GM21528 (cell line): ENCODE measurements around the gene C12orf43.

Experiments
- ATAC-seq: cut with Tn5 transposase; IDR thresholded peaks from one replicate; pipeline ENCODE4 v1.9.1; 2021; ENCODE audit warnings: mild to moderate bottlenecking, moderate library complexity; ENCODE audit not compliant: unreplicated experiment, low FRiP score

C12orf43 gene

GRCh38 chr12:121001060-121001459, 15.2 kb downstream of the C12orf43 start:
- ATAC-seq: no peak

GRCh38 chr12:121000530-121000929, 15.8 kb downstream of the C12orf43 start:
- ATAC-seq: no peak

- ATAC-seq: no peak
Observed at GRCh38 chr12:120999191-121000120, 16.8 kb downstream of the C12orf43 start.

DNA sequence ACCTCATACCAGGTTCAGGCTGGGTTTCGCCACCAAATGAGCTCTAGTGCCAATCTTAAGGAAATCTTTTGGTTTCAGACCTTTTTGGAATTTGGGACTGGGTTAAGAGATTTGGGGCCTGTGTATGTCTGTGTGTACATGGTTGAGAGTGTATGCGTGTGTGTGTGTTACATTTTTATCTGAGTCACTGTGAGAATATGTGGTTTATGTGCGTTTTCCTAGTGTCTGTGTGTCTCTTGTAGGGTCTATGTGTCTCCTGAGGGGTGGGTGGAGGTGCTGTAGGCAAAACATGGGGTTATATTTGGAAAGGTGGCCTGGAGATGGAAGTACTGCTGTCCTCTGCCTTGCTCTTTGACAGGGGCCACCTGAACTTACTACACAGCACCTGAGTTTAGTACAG, 17.9 kb downstream of the C12orf43 start:
- no peak for ATAC-seq

GRCh38 chr12:120997448-120997847, 18.8 kb downstream of the C12orf43 start:
- ATAC-seq: no peak

GRCh38 chr12:120996133-120996746, 20.0 kb downstream of the C12orf43 start:
- no peak for ATAC-seq

DNA sequence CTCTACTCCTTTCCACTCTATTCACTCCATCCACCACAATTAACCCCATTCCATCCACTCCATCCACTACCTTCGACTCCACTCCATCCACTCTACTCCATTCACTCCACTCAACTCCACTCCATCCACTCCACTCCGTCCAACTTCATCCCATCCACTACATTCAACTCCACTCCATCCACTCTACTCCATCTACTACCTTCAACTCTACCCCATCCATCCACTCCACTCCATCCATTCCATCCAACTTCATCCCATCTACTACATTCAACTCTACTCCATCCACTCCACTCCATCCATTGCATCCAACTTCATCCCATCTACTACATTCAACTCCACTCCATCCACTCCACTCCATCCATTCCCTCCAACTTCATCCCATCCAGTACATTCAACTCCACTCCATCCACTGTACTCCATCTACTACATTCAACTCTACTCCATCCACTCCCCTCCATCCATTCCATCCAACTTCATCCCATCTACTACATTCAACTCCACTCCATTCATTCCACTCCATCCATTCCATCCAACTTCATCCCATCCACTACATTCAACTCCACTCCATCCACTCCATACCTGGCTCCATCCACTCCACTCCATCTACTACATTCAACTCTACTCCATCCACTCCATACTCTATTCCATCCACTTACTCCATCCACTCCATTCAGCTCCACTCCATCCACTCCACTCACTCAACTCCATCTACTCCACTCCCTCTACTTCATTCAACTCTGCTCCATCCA, 21.5 kb downstream of the C12orf43 start:
- no peak for ATAC-seq

DNA sequence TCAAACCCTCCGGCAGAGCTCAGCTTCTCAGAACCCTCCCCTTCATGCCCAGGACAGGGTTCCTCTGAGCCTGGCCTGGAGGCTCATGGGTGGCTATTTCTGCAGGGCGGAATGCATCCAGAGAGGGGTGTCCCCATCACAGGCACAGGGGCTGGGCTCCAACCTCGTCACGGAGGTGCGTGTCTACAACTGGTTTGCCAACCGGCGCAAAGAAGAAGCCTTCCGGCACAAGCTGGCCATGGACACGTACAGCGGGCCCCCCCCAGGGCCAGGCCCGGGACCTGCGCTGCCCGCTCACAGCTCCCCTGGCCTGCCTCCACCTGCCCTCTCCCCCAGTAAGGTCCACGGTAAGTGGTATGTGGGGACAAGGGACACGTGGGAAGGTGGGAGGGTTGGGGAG, 22.2 kb downstream of the C12orf43 start:
- no peak for ATAC-seq

- no peak for ATAC-seq
Observed at GRCh38 chr12:120993496-120993895, 22.8 kb downstream of the C12orf43 start.

DNA sequence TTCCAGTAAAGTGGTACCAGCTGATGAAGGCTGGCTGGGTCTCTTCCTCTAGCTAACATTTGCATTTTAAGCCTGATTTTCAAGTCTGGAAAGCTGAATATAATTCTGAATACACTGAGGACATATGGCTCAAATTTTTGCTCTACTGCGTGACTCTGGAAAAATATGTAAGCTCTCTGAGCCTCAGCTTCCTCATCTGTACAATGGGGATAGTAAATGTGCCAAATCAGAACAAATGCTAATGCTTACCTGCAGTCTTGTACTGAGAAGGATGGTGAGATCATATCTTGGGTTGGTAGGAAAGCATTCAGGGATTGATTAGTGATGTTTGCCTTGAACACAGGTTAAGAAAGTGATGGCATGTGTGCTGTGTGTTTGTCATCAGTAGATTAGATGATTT, 23.3 kb downstream of the C12orf43 start:
- no peak for ATAC-seq

DNA sequence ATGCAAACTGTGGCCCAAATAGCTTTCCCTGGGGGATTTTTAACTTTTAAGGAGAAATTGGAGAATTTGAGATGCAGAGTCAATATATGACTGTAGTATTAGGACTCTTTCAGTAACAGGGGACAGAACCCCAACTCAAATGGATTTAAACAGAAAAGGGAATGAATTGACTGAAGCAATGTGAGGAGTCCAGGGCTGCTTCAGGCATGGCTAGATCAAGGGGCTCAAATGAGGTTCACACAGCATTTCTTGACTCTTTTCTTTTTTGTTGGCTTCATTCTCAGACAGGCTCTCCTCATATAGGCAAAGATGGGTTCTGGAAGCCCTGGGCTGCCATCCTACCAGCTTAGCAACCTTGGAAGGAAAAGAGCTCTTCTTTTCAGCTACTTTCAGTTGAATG, 24.3 kb downstream of the C12orf43 start:
- no peak for ATAC-seq

DNA sequence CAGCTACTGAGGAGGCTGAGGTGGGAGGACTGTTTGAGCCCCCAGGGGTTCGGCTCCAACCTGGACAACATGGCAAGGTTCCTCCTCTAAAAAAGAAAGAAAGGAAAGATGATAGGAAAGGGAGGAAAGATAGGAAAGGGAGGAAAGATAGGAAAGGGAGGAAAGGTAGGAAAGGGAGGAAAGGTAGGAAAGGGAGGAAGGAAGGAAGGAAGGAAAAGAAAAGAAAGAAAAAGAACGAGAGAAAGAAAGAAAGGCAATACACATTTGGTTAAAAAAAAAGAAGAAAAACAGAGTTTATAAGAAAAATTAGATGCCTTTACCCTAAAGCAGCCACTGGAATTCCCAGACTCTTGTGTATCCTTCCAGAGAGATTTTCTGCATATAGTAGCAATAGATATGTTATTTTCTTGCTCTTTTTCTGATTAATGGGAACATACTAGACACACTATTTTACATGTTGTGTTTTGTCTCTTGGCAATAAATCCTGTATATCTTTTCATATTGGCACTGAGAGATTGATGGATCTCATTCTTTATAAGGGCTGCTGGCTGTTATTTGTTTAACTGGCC, 25.7 kb downstream of the C12orf43 start:
- no peak for ATAC-seq

GRCh38 chr12:120989687-120990086, 26.6 kb downstream of the C12orf43 start:
- ATAC-seq: no peak

GRCh38 chr12:120988658-120989057, 27.6 kb downstream of the C12orf43 start:
- ATAC-seq: no peak

GRCh38 chr12:120988234-120988633, 28.1 kb downstream of the C12orf43 start:
- no peak for ATAC-seq

DNA sequence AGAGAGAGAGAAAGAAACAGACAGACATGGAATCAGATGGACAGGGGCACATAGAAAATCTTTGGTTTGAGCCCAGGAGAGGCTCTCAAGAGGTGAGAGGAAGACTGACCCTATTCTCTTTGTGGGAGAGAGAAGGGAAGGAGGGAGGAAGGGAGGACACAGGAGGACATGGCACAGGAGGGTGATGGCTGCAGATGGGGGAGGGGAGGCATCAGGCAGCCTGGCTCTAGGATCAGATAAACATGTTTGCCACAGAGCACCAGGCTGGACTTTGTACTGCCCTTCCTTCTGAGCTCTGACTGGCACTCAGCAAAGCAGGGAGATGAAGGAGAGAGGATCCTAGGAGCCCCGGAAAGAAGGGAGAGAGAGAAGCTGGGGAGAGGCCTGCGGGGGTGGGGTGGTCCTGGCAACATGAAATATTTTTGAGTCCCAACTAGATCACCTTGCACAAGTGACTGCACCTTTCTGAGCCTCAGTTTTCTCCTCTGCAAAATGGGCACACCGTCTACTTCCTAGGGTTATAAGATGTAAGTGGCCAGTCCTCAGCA, 31.9 kb downstream of the C12orf43 start:
- ATAC-seq: no peak

GRCh38 chr12:120983759-120984158, 32.5 kb downstream of the C12orf43 start:
- ATAC-seq: no peak

- no peak for ATAC-seq
Observed at GRCh38 chr12:120982659-120983058, 33.6 kb downstream of the C12orf43 start.

DNA sequence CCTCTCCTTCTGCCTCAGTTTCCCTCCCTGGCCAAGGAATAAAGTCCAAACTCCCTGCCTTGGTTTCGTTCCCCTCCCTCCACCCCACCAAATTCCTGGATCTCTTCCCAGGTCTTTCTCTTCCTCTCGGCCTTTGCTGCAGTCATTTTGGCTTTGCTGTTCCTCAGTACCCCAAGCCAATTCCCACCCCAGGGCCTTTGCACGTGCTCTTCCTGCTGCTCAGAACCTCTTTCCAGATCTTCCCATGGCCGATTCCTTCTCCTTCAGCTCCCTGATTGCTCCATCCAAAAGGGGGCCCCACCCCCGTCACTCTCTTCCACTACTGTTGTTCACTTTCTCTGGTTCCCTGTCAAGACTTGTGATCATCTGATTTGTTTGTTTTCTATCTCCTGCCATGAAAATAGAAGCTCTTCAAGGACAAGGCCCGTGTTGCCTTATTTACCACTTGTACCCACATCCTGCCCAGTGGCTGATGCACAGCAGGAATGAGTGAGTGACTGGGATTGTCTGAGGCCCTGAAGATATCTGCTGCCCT, 34.8 kb downstream of the C12orf43 start:
- ATAC-seq: no peak

- no peak for ATAC-seq
Observed at GRCh38 chr12:120980800-120981368, 35.4 kb downstream of the C12orf43 start.
